ENCODE results near the gene DUSP2.

The DUSP2 gene

GRCh38 chr2:96103187-96103601 lies 42.0 kb downstream of the DUSP2 start:
- no peak for DNase-seq (ENCODE audit: low read depth in 2 of 3, low spot score in 1 of 3)

GRCh38 chr2:96102596-96103186 lies 42.5 kb downstream of the DUSP2 start:
- DNase-seq (ENCODE audit: low read depth in 2 of 3, low spot score in 1 of 3) = no peak

- no peak for DNase-seq (ENCODE audit: low read depth in 2 of 3, low spot score in 1 of 3)
Measured at GRCh38 chr2:96100893-96101304, 44.3 kb downstream of the DUSP2 start.

- DNase-seq (ENCODE audit: low read depth in 2 of 3, low spot score in 1 of 3) = no peak
Measured at GRCh38 chr2:96099861-96100798, 45.1 kb downstream of the DUSP2 start.

- DNase-seq (ENCODE audit: low read depth in 2 of 3, low spot score in 1 of 3) = no peak
Measured at GRCh38 chr2:96098900-96099590, 46.2 kb downstream of the DUSP2 start.

- no peak for DNase-seq (ENCODE audit: low read depth in 2 of 3, low spot score in 1 of 3)
Measured at GRCh38 chr2:96097951-96098823, 47.1 kb downstream of the DUSP2 start.

GRCh38 chr2:96097441-96097840 lies 47.8 kb downstream of the DUSP2 start:
- DNase-seq (ENCODE audit: low read depth in 2 of 3, low spot score in 1 of 3) = no peak

- no peak for DNase-seq (ENCODE audit: low read depth in 2 of 3, low spot score in 1 of 3)
Measured at GRCh38 chr2:96095116-96095636, 50.1 kb downstream of the DUSP2 start.

- DNase-seq (ENCODE audit: low read depth in 2 of 3, low spot score in 1 of 3) = no peak
Measured at GRCh38 chr2:96093528-96093927, 51.7 kb downstream of the DUSP2 start.
